ENCODE measurements around the gene SEMA4C. TPM values are rescaled to one million over a fixed set of nuclear protein-coding genes. Genes with fewer than 3 reads are reported as not detected.

The SEMA4C gene
- total RNA-seq, 1 experiment from 2014 or later: 16.3 TPM

DNA sequence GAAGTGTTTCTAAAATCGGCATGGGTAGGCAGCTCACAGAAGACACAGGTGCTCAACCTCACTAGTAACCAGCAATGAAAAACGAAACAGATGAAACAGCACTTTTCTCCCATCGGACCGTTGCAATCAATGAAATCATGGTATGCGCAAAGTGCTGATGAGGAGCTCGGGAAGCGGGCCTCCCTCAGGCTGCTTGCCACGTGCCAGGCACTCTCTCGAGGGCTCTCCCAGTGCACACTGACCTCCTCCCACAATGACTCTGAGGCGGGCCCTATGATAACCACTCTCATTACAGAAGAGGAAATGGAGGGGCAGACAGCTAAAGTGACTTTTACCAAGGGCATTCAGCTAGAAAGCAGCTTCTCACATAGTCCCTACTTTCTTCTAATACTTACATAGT, 22.3 kb downstream of the SEMA4C start:
- peaks cover 56% of the 10 kb centered on the region for H3K36me3 Mint-ChIP-seq (ENCODE audit: insufficient read depth, unreplicated experiment)
- H3K27ac Mint-ChIP-seq (ENCODE audit: low read depth, unreplicated experiment): no peak overlapping the region
- BruUV-seq (replicated peaks): no TSS peak
- H3K4me1 Mint-ChIP-seq (ENCODE audit: insufficient read depth, unreplicated experiment): no peaks in the 10 kb centered on the region
- H3K27me3 Mint-ChIP-seq (ENCODE audit: insufficient read depth, unreplicated experiment): no peaks in the 10 kb centered on the region
- no peak for DNase-seq (ENCODE audit: unreplicated experiment)
- POLR2A ChIA-PET: interaction anchor here (1.1 to 1.9 kb wide), 2 partner anchors 9 to 10 kb away, joined by 3 to 7 read pairs; partner anchors contain the start of gene ANKRD39
- CTCF ChIA-PET: interaction anchor here (0.6 to 1.1 kb wide), 4 partner anchors 10 to 103 kb away, joined by 3 to 4 read pairs (median 4); partner anchors contain the start of gene ANKRD39
- intact Hi-C loops (cut with micrococcal nuclease): no loop called here
- H3K9me3 Mint-ChIP-seq (ENCODE audit: unreplicated experiment): no peaks in the 10 kb centered on the region
- H3K4me3 Mint-ChIP-seq (ENCODE audit: unreplicated experiment): no peak overlapping the region
- TF ChIP-seq, protein P1, sequence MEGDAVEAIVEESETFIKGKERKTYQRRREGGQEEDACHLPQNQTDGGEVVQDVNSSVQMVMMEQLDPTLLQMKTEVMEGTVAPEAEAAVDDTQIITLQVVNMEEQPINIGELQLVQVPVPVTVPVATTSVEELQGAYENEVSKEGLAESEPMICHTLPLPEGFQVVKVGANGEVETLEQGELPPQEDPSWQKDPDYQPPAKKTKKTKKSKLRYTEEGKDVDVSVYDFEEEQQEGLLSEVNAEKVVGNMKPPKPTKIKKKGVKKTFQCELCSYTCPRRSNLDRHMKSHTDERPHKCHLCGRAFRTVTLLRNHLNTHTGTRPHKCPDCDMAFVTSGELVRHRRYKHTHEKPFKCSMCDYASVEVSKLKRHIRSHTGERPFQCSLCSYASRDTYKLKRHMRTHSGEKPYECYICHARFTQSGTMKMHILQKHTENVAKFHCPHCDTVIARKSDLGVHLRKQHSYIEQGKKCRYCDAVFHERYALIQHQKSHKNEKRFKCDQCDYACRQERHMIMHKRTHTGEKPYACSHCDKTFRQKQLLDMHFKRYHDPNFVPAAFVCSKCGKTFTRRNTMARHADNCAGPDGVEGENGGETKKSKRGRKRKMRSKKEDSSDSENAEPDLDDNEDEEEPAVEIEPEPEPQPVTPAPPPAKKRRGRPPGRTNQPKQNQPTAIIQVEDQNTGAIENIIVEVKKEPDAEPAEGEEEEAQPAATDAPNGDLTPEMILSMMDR (IDR thresholded peaks at IDR 0.05; ENCODE audit: unreplicated experiment): no peak

DNA sequence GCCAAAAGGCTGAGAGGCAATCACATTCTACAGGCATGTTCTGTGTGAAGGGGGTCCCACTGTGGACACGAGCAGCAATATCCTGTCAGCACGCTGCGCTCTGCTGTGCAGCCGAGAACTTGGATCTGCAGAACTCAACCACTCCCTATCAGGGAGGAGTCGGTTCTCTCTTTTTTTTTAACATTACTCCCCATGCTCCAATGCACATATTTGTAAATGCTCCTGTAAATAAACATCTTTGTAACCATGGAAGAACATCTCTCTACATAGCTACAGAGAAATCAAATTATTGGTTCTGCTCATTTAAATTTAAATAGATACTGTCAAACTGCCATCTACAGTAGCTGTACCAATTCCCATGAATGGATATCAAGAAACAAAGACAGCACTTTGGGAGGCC, 23.1 kb downstream of the SEMA4C start:
- H3K4me1 Mint-ChIP-seq (ENCODE audit: insufficient read depth, unreplicated experiment): no peaks in the 10 kb centered on the region
- H3K36me3 Mint-ChIP-seq (ENCODE audit: insufficient read depth, unreplicated experiment): peaks cover 48% of the 10 kb centered on the region
- no peak overlapping the region for H3K4me3 Mint-ChIP-seq (ENCODE audit: unreplicated experiment)
- no peaks in the 10 kb centered on the region for H3K9me3 Mint-ChIP-seq (ENCODE audit: unreplicated experiment)
- no peaks in the 10 kb centered on the region for H3K27me3 Mint-ChIP-seq (ENCODE audit: insufficient read depth, unreplicated experiment)
- POLR2A ChIA-PET: interaction anchor here (1.1 kb wide), 1 partner anchor 10 kb away, joined by 3 read pairs; no protein-coding TSS in a partner anchor
- intact Hi-C loops (cut with micrococcal nuclease): no loop called here
- H3K27ac Mint-ChIP-seq (ENCODE audit: low read depth, unreplicated experiment): no peak overlapping the region
- CTCF ChIA-PET: interaction anchor here (0.6 to 1.1 kb wide), 2 partner anchors 30 to 104 kb away, joined by 3 to 4 read pairs; no protein-coding TSS in a partner anchor
- no TSS peak for BruUV-seq (replicated peaks)
- TF ChIP-seq, protein P1 (IDR thresholded peaks at IDR 0.05; ENCODE audit: unreplicated experiment): no peak
- no peak for DNase-seq (ENCODE audit: unreplicated experiment)

DNA sequence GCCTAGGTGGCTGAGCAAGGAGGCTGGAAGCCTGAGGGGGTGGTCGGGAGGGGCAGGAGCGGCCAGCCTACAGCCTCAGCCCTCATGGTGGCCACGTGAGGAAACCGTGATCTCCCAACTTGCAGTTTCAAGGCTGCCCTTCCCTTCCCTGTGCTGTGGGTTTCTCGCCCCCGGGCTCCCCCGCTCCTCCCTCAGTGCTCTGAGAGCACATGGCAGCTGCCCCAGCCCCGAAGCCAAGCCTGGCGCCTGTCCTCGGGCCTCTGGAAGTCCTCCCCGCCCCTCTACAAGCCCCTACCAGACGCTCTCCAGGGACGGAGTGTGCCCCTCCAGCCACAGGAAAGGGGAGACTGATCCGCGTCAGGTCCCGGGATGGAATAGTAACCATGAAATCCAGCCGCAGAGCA, 25.5 kb downstream of the SEMA4C start:
- Mint-ChIP-seq H3K4me1 (ENCODE audit: insufficient read depth, unreplicated experiment) (no peaks in the 10 kb centered on the region), H3K9me3 (ENCODE audit: unreplicated experiment) (no peaks in the 10 kb centered on the region), H3K4me3 (ENCODE audit: unreplicated experiment) (no peak overlapping the region), H3K27me3 (ENCODE audit: insufficient read depth, unreplicated experiment) (no peaks in the 10 kb centered on the region), H3K36me3 (ENCODE audit: insufficient read depth, unreplicated experiment) (peaks cover 33% of the 10 kb centered on the region), H3K27ac (ENCODE audit: low read depth, unreplicated experiment) (no peak overlapping the region)
- CTCF ChIA-PET: no interaction called here
- no TSS peak for BruUV-seq (replicated peaks)
- POLR2A ChIA-PET: interaction anchor here (0.8 to 0.9 kb wide), 2 partner anchors 11 to 13 kb away, joined by 3 read pairs; no protein-coding TSS in a partner anchor
- intact Hi-C loops (cut with micrococcal nuclease): no loop called here
- no peak for DNase-seq (ENCODE audit: unreplicated experiment)
- TF ChIP-seq, protein P1 (IDR thresholded peaks at IDR 0.05; ENCODE audit: unreplicated experiment): no peak

DNA sequence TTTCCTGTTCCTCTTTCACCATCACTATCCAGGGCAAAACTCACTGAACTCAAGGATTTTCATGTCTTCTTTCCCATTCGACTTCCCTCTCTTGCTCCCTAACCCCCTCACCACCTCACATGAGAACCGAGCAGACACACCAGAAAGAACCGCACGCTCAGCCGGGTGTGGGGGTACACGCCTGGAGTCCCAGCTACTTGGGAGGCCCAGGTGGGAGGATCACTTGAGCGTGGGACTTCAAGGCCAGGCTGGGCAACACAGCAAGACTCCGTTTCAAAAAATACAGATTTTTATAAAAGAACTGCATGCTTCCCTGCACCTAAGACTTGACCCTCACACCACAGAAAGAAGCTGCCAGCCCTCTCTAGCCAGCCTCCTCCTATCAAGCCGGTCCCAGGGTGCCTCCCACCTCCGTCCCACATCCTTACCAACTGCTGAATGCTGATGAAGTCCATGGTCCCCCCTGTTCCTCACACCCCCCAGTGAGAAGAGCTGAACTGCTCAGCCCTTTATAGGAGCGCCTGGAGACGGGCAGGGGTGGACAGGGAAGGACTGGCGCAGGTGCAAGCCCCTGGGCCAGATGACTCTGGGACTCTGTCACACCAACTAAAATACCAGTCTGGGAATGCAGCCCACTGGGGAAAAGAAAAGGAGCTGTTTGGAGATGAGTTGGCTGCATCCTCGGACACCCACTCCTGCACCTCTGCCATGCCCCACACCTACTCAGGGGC, 26.2 kb downstream of the SEMA4C start, which contains the start of gene ANKRD23:
Gene ANKRD23, minus strand, starts transcription at position 484 of the 731 bp plus-strand sequence. Its CDS starts 29 bp downstream, at position 455.
- BruUV-seq (replicated peaks): no TSS peak
- H3K4me3 Mint-ChIP-seq (ENCODE audit: unreplicated experiment): no peak within 1 kb of the TSS
- H3K4me1 Mint-ChIP-seq (ENCODE audit: insufficient read depth, unreplicated experiment): no peaks in the 10 kb centered on the region
- intact Hi-C loops (cut with micrococcal nuclease): no loop called here
- ChIA-PET CTCF (interaction anchor here (0.6 to 1.8 kb wide), 2 partner anchors 107 to 247 kb away, joined by 3 to 11 read pairs; no protein-coding TSS in a partner anchor), POLR2A (no interaction called here)
- no peaks in the 10 kb centered on the region for H3K27me3 Mint-ChIP-seq (ENCODE audit: insufficient read depth, unreplicated experiment)
- TF ChIP-seq, protein P1 (IDR thresholded peaks at IDR 0.05; ENCODE audit: unreplicated experiment): no peak
- H3K36me3 Mint-ChIP-seq (ENCODE audit: insufficient read depth, unreplicated experiment): peaks cover 29% of the 10 kb centered on the region
- H3K27ac Mint-ChIP-seq (ENCODE audit: low read depth, unreplicated experiment): no peak within 1 kb of the TSS
- no peak for DNase-seq (ENCODE audit: unreplicated experiment)
- no peaks in the 10 kb centered on the region for H3K9me3 Mint-ChIP-seq (ENCODE audit: unreplicated experiment)
